HepG2 (cell line): ENCODE measurements around the gene SPATA31A3.
"Not testable (repeated sequence)": the region's sequence is repeated elsewhere in the genome, so short reads cannot be mapped to it uniquely, and the experiment has no call there.

Experiments
- CTCF ChIP-seq: sonication (generic); formaldehyde crosslinking; IDR thresholded peaks from 2 replicates; pipeline ENCODE4 v1.5.0; 2020; ENCODE audit warnings: mild to moderate bottlenecking, missing genetic modification reagents, moderate library complexity
- MYNN ChIP-seq: sonication (generic); formaldehyde crosslinking; IDR thresholded peaks from 2 replicates; pipeline ENCODE4 v1.4.0; 2020; ENCODE audit warnings: mild to moderate bottlenecking, low read depth, missing genetic modification reagents
- NRL ChIP-seq: sonication (generic); formaldehyde crosslinking; IDR thresholded peaks from 2 replicates; pipeline ENCODE4 v1.5.0; 2020; ENCODE audit warnings: missing genetic modification reagents, mild to moderate bottlenecking, moderate library complexity, borderline replicate concordance
- RELA ChIP-seq: sonication (generic); formaldehyde crosslinking; IDR thresholded peaks from 2 replicates; pipeline ENCODE4 v1.4.0; 2020; ENCODE audit warnings: missing genetic modification reagents
- SMARCC2 ChIP-seq: fragments of 450-650 bp; IDR thresholded peaks from 2 replicates; pipeline ENCODE4 v1.6.1; 2017; ENCODE audit warnings: antibody characterized with exemption, mild to moderate bottlenecking
- ZFP1 ChIP-seq: IDR thresholded peaks from 2 replicates; pipeline ENCODE4 v1.6.1; 2016
- ZNF138 ChIP-seq: sonication (generic); formaldehyde crosslinking; IDR thresholded peaks from 2 replicates; pipeline ENCODE4 v1.5.0; 2020; ENCODE audit warnings: mild to moderate bottlenecking, low read depth, missing genetic modification reagents
- ZNF768 ChIP-seq: sonication (generic); formaldehyde crosslinking; IDR thresholded peaks from 2 replicates; pipeline ENCODE4 v1.4.0; 2020; ENCODE audit warnings: missing genetic modification reagents
- ZNF816 ChIP-seq: sonication (generic); formaldehyde crosslinking; IDR thresholded peaks from 2 replicates; pipeline ENCODE4 v1.8.0; 2022; ENCODE audit warnings: missing genetic modification reagents, mild to moderate bottlenecking, borderline replicate concordance

- not testable (repeated sequence) for TF ChIP-seq RELA (CRISPR knock-in tag); ZNF768 (CRISPR knock-in tag); ZNF816 (CRISPR knock-in tag); MYNN (CRISPR knock-in tag); SMARCC2; NRL; ZFP1; CTCF (CRISPR knock-in tag); ZNF138 (CRISPR knock-in tag)
Observed at GRCh38 chr9:66937662-66938061, 54.7 kb downstream of the SPATA31A3 start.
